HG02970 (cell line): Measurements from ENCODE around the gene ST3GAL3.
"Not testable (repeated sequence)": the region's sequence is repeated elsewhere in the genome, so short reads cannot be mapped to it uniquely, and the experiment has no call there.

ENCODE experiments used
- ATAC-seq: cut with Tn5 transposase; IDR thresholded peaks from one replicate; pipeline ENCODE4 v1.9.1; 2021; ENCODE audit warnings: mild to moderate bottlenecking, moderate library complexity, moderate number of reproducible peaks; ENCODE audit not compliant: unreplicated experiment, low FRiP score

ST3GAL3 gene

DNA sequence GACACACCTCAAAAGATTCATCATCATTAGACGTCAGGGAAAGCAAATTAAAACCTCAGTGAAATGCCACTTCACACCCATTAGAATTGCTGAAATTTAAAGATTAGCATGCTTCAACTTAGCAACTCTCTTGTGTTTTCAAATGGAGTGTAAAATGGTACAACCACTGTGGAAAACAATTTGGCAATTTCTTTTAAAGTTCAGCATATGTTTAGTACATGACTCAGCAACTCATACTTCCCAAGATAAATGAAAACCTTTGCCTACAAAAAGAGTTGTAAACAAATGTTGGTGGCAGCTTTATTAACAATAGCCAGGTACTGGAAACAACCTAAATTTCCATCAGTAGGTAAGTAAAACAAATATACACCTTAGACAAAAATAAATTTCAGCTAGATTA is 42.7 kb downstream of the ST3GAL3 start:
- ATAC-seq, result no peak

DNA sequence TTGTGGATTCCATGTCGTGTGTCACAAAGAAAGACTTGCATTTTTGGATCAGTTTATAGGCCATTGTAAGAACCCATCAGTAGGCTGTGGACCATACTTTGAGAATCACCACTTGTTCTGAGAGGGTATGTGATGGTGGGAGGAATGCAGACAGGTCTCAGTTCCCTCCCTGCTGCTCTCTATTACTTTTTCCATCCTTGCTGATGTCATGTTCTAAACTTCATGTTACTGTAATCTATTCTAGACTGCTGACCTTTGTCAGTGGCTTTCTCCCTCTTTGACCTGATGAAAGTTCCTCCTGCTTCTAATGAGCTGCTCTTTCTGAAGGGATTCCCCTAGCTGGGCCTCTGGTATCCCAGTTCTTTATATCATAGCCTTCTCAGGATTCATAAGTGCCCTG is 46.1 kb downstream of the ST3GAL3 start:
- no peak for ATAC-seq

DNA sequence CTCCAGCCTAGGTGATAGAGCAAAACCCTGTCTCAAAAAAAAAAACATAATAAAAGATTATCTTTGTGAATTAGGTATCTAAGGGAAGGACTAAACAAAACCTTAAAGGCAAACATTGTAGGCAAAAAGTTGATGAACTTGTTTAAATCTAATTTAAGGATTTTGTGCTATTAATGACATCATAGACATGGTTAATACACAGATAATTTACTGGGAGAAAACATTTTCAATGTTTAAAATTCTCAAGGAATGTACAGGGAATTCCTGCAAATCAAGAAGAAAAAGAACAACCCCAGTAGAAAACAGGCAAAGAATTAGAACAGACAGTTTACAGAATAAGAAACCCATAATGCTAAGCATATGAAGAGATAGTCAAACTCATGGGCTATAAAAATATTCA is 47.6 kb downstream of the ST3GAL3 start:
- ATAC-seq, result no peak

DNA sequence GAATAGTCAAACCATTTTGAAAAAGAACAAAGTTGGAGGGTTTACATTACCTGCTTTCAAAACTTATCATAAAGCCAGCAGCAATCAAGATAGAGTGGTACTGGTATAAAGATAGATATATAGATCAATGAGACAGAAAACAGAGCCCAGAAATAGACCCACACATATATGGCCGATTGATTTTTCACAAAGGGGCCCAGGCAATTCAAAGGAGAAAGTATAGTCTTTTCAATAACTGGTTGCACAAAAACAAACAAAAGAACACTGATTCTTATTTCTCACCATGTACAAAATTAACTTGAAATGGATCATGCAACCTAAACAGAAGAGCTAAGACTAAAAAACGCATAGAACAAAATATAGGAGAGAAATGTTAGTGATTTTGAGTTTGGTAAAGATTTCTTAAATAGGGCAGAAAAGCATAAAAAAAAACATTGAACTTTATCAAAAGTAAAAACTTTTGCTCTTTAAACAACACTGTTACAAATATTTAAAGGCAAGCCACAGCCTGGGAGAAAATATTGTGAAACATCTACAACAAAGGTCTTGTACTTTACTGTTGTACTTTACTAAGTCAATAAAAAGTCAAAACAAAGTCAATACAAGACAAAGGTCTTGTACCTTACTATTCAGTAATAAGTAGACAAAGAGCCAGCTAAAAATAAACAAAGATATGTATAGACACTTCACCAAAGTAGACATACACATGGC is 50.2 kb downstream of the ST3GAL3 start:
- ATAC-seq, result no peak

DNA sequence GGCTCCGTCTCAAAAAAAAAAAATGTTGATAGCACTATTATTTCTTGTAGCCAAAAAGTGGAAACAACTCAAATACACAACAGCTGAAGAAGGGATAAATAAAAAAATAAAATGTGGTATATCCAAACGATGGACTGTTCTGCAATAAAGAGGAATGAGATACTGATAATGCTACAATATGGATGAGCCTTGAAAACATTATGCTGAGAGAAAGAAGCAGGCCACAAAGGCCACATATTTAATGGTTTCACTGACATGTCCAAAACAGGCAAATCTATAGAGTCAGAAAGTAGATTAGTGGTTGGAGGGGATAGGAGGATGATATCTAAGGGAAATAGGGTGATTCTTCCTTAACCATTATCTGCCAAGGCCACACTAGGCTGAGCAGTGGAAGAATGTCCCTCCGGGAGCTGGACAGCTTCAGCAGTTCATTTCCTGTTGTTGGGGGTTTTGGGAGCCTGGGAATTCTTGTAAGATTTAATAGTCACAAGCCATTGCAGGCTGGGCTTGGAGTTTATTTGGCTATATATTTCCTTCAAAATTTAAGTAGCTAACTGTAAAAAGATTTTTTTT is 53.5 kb downstream of the ST3GAL3 start:
- ATAC-seq, result no peak

DNA sequence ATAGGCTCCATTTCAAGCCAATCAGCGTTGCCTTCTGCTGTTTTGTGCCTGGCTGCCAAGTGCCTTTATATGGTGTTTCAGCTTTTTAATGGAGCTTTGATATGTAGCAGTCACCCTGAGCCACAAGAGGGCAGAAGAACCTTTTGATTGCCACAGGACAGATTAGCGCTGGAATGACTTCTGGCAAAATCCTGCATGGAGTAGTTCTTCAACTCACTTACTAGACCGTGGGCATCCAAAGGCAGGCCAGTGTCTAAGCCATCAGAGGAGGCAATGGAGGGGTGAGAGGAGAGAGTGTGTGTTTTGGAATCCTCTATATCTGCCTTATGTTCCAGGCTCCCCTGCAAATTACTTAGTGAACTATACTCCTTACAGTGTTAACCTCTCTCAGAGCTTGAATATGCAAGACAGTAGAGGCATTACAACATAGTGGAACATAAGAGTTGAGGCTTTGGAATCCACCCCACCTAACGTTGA is 56.2 kb downstream of the ST3GAL3 start:
- ATAC-seq, result no peak

DNA sequence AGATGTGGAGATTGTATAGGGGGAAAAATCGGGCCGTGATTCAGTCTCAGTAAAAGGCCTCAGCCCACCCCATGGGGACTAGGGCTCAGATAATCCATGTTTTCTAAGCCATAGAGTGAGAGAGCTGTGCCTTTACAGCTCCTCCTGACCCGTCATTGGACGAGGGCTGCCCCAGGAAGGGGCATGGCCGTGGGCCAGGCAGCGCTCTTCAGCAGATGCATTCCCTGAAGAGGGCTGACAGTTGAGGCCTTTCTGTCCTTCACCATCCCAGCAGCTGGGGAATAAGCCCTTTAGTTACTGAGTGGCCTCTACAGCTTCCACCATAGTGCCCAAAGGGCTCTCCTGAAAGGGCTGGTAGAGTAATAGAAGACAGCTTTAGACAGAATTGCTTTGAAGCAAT is 57.2 kb downstream of the ST3GAL3 start:
- ATAC-seq, result no peak

DNA sequence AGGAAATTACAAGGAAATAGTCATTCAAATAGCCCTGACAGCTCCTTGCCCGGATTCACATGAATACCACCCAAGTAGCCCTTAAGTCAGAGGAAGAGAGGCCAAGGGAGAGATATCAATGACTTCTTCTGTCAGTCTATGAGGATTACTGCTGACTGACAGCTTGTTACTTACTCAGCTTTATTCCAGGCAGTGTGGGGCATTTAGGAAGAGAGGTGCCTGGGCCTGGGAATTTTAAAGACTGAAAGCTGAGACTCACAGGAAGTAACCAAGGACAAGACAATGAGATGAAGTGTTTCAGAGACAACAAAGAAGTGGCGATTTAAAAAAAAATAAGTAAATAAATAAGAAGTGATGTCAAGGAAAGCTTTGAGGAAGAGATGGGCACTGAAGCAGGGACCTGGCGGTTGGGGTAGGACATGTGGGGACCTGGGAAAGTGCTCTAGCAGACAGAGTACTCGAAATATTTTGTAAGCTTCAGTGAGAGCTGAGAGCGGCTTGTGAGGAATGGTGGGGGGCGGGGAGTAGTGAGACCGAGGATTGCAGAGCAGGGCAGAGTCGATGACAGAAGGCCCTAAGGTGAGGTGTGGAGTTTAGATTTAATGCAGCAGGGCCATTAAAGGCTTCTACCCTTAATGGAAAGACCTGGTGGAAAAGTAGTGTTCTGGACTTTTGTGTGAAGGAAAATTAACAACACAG is 58.9 kb downstream of the ST3GAL3 start:
- no peak for ATAC-seq

DNA sequence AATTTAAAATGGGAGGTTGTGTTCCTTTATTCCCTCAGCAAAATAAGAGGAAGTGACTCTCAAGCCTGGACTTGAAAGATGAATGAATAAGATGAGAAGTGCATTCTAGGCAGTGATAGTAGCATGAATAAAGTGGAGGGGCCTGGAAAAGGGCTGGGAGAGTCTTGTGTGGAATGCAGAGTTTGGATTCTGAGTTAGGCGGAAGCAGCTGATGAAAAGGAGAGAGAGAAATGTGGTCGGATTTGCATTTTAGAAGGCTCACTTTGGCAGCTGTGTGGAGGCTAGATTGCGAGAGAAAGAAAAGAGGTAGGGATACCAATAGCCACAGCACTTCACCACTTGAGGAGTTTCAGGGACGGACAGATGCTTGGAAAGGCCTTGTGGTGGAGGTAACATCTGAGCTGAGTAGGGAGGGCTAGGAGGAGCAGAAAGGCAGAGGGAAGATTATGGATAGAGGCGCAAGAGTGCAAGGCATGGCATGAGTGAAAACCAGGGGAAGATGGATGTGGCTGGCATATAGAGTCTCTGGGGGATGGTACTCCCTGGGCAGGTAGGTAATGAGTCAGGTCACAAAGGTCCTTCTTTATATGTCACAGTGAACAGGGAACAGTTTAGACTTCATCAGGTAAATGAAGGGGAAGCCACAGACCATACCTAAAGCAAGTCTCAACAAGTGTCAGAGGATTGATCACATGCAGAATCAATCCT is 59.6 kb downstream of the ST3GAL3 start:
- no peak for ATAC-seq

DNA sequence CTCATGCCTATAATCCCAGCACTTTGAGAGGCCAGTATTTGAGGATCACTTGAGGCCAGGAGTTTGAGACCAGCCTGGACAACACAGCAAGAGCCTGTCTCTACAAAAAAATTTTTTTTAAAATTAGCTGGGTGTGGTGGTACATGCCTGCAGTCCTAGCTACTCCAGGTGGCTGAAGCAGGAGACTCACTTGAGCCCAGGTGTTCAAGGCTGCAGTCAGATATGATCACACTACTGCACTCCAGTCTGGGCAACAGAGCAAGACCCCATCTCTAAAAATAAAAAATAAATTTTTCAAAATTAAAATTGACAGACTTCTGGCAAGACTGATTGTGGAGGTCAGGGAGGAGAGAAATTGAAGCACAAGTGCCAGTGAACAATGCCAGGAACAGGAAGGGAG is 60.8 kb downstream of the ST3GAL3 start:
- ATAC-seq, result no peak

DNA sequence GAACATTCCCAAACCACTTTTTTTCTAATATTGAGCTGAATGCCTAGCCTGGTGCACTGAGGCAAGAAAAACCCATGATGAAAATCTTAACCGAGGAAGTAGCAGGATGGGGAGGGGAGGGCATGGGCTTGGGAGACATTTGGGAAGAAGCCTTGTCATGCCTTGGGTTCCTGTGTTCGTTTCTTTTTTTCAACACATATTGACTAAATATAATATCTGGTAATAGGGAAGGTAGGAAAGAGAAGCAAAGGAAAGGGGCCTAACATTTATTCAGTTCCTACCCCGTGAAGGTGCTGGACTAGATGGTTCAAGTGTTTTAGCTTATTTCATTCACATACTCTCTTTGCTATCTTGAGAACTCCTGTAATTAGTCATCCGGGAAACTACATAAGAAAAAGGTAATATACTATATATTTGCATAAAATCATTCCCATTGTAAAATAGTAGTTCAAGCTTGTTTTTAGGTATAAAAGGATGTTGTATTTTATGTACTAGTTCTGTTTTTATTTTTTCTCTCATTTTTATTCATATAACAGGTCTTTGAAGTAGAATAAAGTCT is 62.1 kb downstream of the ST3GAL3 start:
- ATAC-seq, result no peak

DNA sequence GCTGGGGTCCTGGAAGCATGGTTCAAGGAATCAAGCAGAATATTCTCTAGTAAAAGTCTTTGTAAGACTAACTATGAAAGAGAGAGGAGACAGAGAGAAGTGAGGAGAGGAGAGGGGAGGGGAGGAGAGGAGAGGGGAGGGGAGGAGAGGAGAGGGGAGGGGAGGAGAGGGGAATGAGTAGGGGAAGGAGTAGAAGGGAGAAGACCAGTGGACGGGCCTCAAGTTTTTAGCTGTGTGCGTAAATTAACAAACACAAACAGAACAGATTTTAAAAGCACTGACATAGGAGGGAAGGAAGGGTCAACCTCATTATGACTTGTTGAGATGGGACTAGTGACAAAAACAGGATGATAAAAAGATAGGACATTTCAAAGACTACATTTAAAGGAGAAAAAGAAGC is 62.8 kb downstream of the ST3GAL3 start:
- no peak for ATAC-seq

DNA sequence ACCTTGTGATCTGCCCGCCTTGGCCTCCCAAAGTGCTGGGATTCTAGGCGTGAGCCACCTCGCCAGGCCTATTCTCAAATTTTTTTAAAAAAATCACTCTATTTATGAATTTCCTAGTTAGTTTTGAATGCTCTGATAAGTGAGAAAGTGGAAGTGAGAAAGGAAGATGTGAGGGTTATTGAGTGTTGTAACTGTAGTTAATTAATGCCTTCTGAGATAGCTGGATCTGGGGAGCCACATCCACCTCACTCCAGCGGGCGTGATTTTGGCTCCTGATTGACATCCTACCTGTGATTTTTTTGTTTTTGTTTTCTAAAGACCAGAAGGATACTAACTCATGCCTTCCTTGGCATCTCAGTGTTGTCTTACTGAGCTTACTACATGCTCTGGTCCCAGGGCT is 65.6 kb downstream of the ST3GAL3 start:
- ATAC-seq, result no peak

DNA sequence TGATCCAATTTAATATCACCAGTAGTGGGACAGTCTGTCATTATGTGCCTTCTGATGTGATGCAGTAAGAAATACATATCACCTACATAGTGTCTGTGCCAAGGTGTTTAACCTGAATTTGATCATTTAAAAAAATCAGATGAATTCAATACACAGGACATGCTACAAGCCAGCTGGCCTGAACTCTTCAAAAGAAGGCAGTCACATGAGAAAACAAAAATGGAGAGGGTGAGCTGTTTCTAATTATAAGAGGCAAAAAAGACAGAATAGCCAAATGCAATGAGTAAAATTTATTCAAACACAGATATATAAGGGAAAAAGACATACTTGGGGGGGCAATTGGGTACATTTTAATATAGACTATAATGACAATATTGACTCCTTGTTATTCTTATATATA is 66.5 kb downstream of the ST3GAL3 start:
- ATAC-seq, result no peak

DNA sequence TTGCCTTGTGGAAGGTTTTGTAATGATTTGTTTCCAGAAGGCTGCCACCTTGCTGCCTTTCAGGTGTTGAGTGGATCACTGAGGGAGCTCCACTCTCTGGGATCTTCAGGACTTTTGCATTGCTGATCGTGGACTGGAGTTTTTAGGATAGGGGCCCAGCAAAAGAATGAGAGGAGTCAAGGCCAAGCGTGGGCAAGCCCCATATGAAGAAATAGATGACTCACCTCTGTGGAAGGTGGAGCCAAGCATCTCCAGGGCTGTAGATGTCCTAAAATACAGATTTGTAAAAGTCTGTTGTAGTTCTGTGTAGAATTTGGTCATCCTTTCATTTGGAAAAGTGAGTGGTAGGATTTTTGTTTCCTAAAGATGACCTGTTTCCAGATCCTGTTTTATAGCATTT is 67.0 kb downstream of the ST3GAL3 start:
- no peak for ATAC-seq

DNA sequence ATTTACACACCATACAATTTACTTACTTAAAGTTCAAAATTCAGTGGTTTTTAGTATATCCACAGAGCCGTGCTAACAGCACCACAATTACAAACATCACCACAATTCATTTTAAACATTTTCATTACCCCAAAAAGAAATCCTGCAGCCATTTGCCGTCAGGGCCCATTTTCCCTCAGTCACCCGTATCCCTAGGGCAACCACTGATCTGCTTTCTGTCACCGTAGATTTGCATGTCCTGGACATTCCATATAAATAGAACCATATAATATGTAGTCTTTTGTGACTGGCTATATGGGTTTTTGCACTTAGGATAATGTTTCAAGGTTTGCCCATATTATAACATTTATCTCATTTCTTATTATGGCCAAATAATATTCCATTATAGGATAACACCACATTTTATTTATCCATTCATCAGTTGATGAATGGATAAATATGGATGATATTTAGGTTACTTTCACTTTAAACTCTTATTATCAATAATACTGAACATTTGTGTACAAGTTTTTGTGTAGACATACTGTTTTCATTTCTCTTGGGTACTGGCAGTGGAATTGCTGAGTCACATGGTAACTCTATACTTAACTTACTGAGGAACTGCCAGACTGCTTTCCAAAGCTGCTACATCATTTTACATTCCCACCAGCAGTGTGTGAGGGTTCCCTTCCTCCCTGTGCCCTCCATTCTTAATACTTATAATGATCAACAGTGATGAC is 68.9 kb downstream of the ST3GAL3 start:
- ATAC-seq, result no peak

DNA sequence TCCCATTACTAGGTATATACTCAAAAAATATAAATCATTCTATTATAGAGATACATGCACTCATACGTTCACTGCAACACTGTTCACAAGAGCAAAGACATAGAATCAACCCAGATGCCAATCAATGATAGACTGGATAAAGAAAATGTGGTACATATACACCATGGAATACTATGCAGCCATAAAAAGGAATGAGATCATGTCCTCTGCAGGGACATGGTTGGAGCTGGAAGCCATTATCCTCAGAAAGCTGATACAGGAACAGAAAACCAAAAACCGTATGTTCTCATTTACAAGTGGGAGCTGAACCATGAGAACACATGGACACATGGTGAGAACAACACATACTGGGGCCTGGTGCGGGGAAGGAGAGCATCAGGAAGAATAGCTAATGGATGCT is 70.6 kb downstream of the ST3GAL3 start:
- ATAC-seq, result not testable (repeated sequence)

DNA sequence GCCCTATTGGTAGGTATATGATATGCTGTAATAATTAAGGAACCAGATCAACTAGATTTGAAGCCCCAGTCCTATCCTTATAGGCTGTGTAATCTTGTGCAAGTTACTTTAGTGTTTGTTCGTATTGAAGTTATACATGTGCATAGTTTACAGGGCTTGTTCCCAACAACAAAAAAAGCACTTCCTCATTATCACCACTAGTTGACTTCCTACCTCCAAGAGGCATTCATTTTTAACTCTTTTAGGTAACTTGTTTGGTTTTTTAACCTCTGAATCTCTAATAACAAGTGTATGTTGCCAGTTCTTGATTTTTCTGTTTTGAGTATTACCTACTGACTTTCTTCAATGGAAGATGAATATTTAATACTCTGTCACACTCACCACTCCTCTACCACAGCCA is 71.9 kb downstream of the ST3GAL3 start:
- ATAC-seq, result no peak

DNA sequence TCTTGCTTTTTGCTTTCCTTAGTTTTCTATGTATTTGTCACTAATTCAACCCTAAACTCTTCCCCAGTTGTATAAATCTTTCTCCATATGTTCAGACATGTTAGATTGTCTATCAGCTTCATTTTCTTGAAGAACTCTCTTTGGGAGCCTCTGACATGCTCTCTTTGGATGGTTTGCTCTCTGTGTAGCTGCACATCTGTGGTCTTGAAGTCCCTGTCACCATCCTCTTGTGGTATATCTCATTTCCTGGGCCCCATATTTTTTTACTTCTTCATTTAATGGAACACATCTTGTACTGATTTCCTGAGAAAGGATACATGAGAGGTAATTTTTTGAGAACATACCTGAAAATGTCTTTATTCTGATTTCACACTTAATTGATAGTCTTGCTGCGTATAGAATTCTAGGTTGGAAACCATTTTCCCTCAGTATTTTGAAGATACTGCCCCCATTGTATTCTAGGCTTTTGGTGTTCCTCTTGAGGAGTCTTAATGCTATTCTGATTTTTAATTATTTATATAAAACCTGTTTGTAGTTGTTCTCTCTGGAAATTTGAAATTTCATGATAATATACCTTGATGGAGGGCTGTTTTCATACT is 72.6 kb downstream of the ST3GAL3 start:
- ATAC-seq, result no peak

DNA sequence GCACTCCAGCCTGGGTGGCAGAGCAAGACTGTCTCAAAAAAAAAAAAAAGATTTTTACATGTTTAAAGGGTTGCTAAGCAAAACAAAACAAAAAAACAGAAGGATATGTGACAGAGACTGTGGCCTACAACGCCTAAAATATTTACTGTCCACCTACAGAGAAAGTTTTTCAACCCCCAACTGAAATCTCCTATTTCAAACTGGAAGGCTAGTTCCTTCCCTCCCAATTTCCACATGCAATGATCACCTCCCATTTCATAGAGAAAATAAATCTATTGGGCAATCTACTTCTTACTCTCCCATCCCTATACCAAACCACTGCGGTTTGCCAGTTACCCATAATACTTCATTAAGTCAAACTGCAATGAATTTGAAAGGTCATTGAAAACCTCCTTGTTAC is 74.2 kb downstream of the ST3GAL3 start:
- ATAC-seq, result no peak
